Neutrophil (primary cell): ENCODE results near the gene REEP5.
"Not testable (repeated sequence)": the region's sequence is repeated elsewhere in the genome, so short reads cannot be mapped to it uniquely, and the experiment has no call there.

ENCODE experiments used
- H3K27ac ChIP-seq: fragments of 200-600 bp; sonication (generic); 2 replicates; pipeline ENCODE4 v1.5.1; 2016; ENCODE audit warnings: mild to moderate bottlenecking, moderate library complexity
- H3K27me3 ChIP-seq: fragments of 200-600 bp; sonication (generic); 2 replicates; pipeline ENCODE4 v1.6.0; 2016; ENCODE audit warnings: mild to moderate bottlenecking
- H3K36me3 ChIP-seq: fragments of 200-600 bp; sonication (generic); 2 replicates; pipeline ENCODE4 v1.5.1; 2017
- H3K4me1 ChIP-seq, 2 experiments: fragments of 200-600 bp in 1 of 2; sonication (generic) in 1 of 2; 1 replicate in 1 of 2; 2 replicates in 1 of 2; pipeline versions ENCODE4 v1.5.1 to v1.6.1; 2013 to 2016; ENCODE audit warnings: low read depth in 1 of 2, low read length in 1 of 2, mild to moderate bottlenecking in 1 of 2, moderate library complexity in 1 of 2; ENCODE audit not compliant: control insufficient read depth in 1 of 2, insufficient read depth in 1 of 2
- H3K4me3 ChIP-seq, 2 experiments: fragments of 200-600 bp in 1 of 2; sonication (generic) in 1 of 2; 1 replicate in 1 of 2; 2 replicates in 1 of 2; pipeline ENCODE4 v1.5.1; 2013 to 2016; ENCODE audit warnings: low read depth in 1 of 2, low read length in 1 of 2, mild to moderate bottlenecking in 1 of 2, moderate library complexity in 1 of 2
- H3K9me3 ChIP-seq: fragments of 200-600 bp; sonication (generic); 2 replicates; pipeline ENCODE4 v1.5.1; 2016
- TF ChIP-seq, protein P1 (sequence below): fragments of 200-600 bp; sonication (generic); IDR thresholded peaks from 2 replicates; pipeline ENCODE4 v1.5.1; 2016; ENCODE audit warnings: antibody characterized with exemption

REEP5 gene

DNA sequence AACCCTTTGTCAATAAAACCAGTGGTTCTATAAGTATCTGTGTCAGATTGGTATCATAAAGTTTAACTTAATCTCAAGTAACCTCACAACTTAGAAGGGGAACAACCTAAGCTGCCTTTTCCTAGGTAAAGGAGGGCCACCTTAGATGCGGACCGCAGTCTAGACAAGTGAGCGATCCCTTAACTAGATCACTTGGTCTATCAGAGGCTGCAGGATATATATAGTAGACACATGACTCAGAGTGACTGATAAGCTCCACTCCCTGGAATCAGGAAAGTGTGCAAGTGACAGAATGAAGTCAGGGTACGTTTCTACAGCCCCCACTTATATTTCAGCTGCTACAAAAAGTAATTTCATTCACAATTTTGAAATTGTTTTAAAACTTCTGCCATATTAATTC lies 7.4 kb downstream of the REEP5 start:
- H3K27me3 ChIP-seq, result no peaks in the 10 kb centered on the region
- peaks cover 41 to 47% of the 10 kb centered on the region in 2 experiments for H3K4me1 ChIP-seq
- H3K36me3 ChIP-seq, result peaks cover 42% of the 10 kb centered on the region
- H3K4me3 ChIP-seq, result no peak overlapping the region
- H3K27ac ChIP-seq, result no peak overlapping the region
- TF ChIP-seq, protein P1, sequence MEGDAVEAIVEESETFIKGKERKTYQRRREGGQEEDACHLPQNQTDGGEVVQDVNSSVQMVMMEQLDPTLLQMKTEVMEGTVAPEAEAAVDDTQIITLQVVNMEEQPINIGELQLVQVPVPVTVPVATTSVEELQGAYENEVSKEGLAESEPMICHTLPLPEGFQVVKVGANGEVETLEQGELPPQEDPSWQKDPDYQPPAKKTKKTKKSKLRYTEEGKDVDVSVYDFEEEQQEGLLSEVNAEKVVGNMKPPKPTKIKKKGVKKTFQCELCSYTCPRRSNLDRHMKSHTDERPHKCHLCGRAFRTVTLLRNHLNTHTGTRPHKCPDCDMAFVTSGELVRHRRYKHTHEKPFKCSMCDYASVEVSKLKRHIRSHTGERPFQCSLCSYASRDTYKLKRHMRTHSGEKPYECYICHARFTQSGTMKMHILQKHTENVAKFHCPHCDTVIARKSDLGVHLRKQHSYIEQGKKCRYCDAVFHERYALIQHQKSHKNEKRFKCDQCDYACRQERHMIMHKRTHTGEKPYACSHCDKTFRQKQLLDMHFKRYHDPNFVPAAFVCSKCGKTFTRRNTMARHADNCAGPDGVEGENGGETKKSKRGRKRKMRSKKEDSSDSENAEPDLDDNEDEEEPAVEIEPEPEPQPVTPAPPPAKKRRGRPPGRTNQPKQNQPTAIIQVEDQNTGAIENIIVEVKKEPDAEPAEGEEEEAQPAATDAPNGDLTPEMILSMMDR, result no peak
- no peaks in the 10 kb centered on the region for H3K9me3 ChIP-seq

DNA sequence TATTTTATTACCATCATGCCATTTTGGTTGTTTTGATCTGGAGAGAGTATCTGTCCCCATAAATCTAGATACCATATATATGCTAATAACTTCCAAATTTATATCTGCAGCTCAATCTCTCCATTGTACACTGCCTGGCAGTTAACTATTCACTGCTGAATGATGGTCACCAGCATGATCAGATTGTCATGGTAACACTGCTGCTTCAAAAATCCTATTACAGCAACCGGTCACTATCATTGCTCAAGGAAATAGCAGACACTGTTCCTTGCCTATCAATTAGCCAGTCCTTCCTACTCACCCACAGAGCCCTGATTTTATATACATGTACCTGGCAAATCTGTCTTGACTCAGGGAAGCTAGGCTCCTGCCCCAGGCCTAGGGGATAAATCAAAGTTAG lies 11.5 kb downstream of the REEP5 start:
- H3K9me3 ChIP-seq, result no peaks in the 10 kb centered on the region
- H3K27ac ChIP-seq, result no peak overlapping the region
- no peaks in the 10 kb centered on the region for H3K27me3 ChIP-seq
- peaks cover 43% of the 10 kb centered on the region for H3K36me3 ChIP-seq
- peaks cover 7 to 9% of the 10 kb centered on the region in 2 experiments for H3K4me1 ChIP-seq
- no peak overlapping the region for H3K4me3 ChIP-seq
- TF ChIP-seq, protein P1, result no peak

DNA sequence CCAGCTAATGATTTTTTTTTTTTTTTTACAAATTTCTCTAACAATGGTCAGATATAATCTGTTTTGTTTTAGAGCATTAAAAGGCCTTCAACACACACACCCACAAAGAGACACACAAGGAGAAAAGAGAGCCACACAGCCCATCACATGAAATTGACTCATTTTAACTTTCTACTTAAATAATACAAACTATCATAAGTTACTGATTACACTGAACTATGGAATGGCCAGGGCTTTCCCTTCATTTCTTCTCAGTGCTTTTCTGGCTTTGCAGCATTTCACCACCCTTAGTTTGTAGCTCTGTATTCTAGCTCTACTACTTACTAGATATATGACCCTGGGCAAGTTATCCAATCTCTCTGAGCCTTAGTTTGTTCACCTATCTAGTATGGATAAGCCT lies 13.2 kb downstream of the REEP5 start:
- TF ChIP-seq, protein P1, result no peak
- Histone ChIP-seq H3K4me1 (peaks cover 4 to 11% of the 10 kb centered on the region in 2 experiments), H3K27me3 (no peaks in the 10 kb centered on the region), H3K27ac (no peak overlapping the region), H3K4me3 (no peak overlapping the region), H3K36me3 (peaks cover 38% of the 10 kb centered on the region), H3K9me3 (no peaks in the 10 kb centered on the region)

DNA sequence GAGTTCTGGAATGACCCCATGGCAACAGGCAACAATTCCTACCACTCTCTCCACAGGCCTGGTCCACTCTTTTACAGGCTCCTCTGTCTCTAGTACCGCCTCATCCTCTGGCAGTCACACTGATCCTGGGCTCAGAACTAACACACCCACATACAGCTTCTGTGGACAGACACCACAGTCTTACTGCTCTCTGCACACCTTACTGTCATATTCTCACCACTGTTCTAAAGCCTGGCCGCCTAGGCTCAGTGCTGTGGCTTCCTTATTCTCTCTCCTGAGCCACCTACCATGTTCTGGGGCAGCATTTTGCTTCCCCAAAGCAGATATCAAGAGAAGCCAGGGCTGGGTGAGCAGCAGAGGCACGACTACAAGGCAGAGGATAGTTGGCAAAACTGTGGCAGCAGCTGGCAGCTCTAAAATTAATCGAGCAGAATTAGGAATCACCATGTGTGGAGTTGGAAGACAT lies 14.8 kb downstream of the REEP5 start:
- no peak overlapping the region for H3K4me3 ChIP-seq
- no peaks in the 10 kb centered on the region for H3K9me3 ChIP-seq
- peaks cover 4 to 9% of the 10 kb centered on the region in 2 experiments for H3K4me1 ChIP-seq
- H3K27me3 ChIP-seq, result no peaks in the 10 kb centered on the region
- TF ChIP-seq, protein P1, result no peak
- peaks cover 42% of the 10 kb centered on the region for H3K36me3 ChIP-seq
- H3K27ac ChIP-seq, result peak overlapping the region; percentile 44

DNA sequence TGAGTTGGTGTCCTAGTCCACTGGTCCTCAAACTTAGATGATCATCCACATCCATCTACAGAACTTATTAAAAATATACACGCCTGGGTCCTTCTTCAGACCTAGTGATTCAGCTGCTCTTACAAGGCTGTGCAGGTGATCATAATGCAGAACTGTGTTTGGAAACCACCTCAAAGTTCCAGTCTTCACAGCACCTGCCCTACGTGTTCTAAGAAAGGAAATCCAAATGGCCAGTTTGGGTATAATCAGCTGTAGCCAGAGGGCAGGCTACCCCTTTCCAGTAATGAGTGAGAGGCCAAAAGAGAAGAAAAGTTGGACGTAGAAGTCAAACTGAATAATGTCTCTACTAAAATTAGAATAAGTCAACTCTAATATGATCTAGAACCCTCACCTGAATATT lies 15.4 kb downstream of the REEP5 start:
- Histone ChIP-seq H3K4me1 (peaks cover 4 to 9% of the 10 kb centered on the region in 2 experiments), H3K27ac (no peak overlapping the region), H3K4me3 (no peak overlapping the region), H3K9me3 (no peaks in the 10 kb centered on the region), H3K36me3 (peaks cover 46% of the 10 kb centered on the region), H3K27me3 (no peaks in the 10 kb centered on the region)
- TF ChIP-seq, protein P1, result no peak

DNA sequence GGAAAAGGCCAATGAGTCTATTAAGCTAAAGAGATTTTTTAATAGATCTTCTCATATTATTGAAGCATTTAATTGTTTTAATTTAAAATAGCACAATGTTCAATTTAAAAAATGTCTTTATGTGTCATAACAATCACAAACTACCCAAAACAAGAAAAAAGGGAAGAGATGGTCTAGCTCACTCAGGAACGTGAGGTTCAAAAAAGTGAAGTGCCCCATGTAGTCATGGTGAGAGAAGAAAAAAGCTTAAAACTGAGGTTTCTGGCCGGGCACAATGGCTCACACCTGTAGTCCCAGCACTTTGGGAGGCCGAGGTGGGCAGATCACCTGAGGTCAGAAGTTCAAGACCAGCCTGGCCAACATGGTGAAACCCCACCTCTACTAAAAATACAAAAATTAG lies 17.0 kb downstream of the REEP5 start:
- H3K9me3 ChIP-seq, H3K27me3 ChIP-seq, H3K4me3 ChIP-seq, H3K4me1 ChIP-seq: not testable (repeated sequence)
- Histone ChIP-seq H3K36me3 (peaks cover 50% of the 10 kb centered on the region), H3K27ac (peak overlapping the region; percentile 65)
